Measurements from ENCODE around the gene METRNL. TPM values are rescaled to one million over a fixed set of nuclear protein-coding genes. Genes with fewer than 3 reads are reported as not detected.

The METRNL gene
- polyA plus RNA-seq, 1 donor, result 33.0 TPM

DNA sequence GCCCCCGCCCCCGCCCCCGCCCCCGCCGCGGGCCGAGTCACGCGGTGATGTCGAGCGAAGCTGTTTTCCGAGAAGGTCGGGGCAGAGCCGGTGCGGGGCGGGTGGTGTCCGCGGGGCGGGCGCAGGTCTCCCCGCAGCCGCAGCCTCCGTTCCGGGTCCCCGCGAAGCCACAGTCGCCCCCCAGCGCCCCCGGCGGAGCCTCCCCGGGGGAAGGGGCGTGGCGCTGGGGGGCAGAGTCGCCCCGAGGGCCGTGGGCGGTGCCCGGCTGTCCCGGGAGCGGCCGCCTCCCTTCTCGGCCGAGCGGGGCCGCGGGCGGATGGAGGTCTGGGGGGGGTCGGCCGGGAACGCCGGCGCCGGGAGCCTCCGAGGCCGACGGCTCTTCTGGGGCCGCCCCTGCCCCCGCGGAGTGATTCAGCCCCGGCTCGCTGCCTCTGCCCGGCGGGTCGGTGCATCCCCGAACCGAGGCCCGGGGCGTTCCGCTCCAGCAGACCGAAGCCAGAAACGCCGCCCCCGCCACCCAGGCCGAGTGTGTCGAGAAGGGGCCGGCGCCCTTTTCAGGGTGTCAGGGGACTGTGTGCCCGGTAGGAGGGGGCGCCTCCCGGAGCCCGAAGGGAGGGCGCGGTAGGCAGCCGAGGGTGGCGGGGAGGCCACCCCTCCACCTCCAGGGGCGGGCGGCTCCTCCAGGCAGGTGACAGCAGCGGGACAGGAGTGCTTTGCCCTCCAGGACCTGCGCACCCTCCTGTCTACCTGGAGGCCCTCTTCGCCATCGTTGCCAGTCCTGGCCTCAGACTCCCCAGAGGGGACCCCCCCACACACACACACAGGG is 1.7 kb downstream of the METRNL start:
- no peak for DNase-seq

- DNase-seq, result no peak
These were observed 2.3 kb downstream of the METRNL start for GRCh38 chr17:83081684-83082201.

- no peak for DNase-seq
These were observed 3.0 kb downstream of the METRNL start for GRCh38 chr17:83082424-83082823.

DNA sequence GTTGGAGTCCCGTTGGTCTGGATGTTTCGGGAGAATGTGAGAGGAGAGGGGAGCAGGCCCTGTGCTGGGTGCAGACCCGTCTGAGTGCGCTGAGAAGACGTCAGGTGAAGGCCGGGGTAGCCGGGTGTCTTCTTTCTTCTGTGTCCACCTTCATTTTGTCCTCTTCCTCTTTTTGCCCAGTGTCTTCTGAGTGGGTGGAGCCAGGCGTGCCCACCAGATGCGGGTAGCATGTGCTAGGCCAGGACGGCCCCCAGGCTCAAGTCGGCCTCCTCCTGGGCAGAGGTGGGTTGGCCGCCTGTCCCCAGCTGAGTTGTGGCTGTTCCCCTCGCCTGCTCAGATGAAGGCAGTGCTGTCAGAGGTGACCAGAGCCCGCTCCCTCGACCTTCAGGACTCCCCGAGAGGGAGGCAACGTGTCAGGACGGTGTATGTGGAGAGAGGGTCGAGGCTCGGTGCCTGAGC is 3.5 kb downstream of the METRNL start:
- no peak for DNase-seq

DNA sequence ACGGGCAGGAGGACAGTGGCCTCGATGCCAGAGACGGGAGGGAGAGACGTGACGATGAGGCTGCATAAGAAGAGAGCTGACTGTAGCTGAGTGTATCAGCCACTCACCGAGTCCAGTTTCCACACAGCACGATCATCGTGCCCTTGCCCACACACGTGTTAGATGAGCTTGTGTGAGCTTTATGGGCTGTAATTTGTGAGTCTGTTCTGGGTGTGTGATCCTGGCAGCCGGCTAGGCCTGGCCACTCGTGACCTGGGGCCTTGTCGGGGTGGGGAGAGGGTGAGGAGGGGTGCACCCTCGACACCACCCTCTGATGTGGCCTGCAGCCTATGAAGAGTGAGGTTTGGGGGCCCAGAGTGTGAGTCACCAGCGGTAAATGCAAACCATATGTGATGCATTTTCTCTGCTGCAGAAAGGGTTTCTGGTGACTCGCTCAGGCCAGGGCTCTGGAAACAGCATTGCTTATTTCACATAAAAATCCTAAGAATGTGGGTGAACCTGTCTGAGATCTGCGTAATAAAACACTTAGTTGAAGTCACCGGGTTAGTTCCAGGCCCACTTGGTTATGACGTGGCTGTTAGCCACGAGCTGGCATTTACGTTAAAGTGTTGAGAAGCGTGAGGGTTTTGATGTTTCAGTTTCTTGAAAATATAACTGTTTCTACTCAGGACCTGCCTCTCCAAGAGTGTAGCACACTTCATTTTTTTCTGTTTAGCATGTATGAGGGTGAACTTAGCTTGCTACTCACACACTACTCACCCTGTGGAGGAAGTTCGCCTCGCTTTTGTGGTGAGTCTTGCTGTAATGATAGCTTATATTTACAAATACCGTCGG is 4.2 kb downstream of the METRNL start:
- peak; percentile 83 for DNase-seq

GRCh38 chr17:83084214-83084613 is 4.8 kb downstream of the METRNL start:
- no peak for DNase-seq

DNA sequence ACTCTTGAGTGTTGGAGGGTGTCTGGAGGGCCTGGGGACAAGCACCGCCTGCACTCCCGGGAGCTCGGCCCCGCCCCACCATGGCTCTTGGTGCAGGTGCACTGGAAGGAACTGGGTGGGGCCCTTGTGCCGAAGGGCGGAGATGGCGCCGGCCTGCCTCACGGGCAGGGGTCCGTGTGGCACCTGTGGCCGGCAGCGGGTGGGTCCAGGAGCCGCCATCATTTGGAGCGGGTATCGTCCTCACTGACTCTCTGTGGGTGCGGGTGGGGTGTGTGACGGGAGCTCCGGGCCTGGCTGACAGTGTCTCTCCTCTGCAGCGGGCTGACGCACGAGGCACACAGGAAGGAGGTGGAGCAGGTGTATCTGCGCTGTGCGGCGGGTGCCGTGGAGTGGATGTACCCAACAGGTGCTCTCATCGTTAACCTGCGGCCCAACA is 5.2 kb downstream of the METRNL start:
- no peak for DNase-seq

DNA sequence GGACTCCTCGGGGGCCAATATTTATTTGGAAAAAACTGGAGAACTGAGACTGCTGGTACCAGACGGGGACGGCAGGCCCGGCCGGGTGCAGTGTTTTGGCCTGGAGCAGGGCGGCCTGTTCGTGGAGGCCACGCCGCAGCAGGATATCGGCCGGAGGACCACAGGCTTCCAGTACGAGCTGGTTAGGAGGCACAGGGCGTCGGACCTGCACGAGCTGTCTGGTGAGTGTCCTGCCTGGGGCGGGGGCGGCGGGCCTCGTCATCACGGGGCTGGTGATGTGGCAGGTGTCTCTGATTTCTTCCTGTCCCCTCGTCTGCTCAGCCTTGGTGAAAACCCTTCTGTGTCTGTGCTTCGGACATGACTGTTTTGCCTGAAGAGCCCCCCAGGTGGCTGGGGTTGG is 5.7 kb downstream of the METRNL start:
- no peak for DNase-seq

GRCh38 chr17:83085526-83086198 is 6.3 kb downstream of the METRNL start:
- no peak for DNase-seq

DNA sequence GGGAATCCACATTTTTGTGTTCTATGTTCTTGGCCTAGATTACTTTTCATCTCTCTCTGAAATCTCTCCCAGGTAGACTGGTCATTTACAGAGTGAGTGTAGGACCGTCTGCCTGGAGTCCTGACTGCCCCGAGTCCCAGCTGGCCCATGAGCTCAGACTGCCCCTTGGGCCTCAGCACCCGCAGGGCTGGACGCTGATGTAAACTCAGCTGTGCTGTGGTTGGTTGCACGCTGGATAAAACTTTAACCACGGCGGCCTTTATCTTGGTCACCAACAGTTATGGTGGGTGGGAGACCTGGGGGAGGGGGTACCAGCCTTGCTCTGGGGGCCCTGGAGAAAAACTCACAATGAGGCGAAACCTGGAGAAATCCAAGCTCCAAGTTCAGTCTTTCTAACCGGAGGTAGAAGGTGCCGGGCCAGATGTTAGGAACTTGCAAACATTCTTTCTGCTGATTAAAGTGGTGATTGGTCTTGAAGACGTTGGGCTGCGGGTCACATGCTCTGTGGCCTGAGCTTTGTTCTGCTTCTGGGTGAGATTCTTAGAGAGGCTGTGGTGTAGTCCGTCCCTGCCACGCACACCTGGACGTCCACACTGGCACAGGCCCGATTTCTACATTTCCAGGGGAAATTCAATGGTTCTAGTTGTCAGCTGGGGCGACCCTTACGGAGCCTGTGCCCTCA is 6.9 kb downstream of the METRNL start:
- no peak for DNase-seq

DNA sequence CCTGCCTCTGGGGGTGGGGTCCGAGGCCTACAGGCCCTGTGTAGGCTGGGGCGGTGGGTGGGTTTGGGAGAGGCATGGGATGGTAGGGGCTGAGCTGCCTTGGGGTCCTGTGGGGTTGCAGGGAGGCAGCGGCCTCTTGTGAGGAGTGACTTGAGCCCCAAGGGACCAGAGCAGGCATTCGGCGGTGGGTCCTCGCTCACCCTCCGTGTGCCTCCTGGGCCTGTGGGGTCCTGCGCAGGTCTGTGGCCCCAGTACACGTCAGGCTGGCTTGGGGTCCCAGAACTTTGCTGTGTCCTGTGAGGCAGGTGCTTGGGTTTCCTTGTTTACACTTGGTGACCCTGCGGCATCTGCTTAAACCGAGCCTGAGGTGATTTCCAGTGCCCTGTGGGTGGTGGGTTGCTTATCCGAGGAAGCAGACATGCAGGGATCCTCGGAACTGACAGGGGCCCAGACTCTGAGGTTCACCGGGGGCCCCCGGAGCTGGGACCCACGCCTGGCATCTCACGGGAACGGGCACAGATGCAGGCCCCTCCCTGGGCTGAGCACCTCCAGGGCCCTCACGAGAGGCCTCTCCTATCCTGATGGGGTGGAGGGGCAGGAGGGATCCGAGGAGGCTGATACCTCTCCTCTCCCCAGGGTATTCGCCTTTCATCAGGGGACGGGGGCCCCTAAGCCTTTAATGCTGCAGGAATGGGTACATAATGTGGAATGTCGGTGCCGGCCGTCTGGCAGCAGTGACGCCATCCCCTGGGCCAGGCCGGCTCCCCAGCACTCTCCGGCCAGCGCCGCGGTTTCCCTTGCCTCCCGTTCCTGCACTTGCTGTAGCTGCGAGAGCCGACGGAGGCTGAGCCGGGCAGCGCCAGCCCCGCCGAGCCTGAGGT is 7.7 kb downstream of the METRNL start:
- no peak for DNase-seq

DNA sequence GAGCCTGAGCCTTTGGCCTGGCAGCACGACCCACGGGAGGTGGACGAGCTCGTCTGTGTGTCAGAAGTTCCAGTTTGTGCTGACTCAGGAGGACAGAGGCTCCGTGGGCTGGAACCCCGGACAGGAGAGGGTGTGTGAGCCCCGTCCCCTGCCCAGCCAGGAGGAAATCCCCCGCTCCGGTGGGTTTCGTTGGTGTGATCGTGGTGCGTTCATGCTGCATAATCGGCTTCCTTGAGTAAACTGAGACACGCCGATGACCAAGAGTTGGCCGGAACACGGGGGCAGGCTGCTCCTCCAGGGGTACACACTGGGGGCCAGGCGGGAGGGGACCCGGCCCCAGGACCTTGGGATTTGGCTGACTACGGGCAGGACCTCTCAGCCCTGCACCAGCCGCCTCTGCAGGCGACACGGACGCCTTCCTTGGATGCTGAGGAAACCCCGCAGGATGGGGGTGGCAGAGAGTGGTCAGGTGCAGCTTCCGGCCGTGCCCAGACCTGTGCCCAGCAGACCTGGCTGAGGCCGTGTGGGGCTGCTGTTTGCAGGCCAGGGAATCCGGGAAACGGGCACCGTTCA is 8.5 kb downstream of the METRNL start:
- DNase-seq, result no peak

- no peak for DNase-seq
These were observed 9.0 kb downstream of the METRNL start for GRCh38 chr17:83088451-83088850.

- no peak for DNase-seq
These were observed 9.5 kb downstream of the METRNL start for GRCh38 chr17:83088909-83089308.

DNA sequence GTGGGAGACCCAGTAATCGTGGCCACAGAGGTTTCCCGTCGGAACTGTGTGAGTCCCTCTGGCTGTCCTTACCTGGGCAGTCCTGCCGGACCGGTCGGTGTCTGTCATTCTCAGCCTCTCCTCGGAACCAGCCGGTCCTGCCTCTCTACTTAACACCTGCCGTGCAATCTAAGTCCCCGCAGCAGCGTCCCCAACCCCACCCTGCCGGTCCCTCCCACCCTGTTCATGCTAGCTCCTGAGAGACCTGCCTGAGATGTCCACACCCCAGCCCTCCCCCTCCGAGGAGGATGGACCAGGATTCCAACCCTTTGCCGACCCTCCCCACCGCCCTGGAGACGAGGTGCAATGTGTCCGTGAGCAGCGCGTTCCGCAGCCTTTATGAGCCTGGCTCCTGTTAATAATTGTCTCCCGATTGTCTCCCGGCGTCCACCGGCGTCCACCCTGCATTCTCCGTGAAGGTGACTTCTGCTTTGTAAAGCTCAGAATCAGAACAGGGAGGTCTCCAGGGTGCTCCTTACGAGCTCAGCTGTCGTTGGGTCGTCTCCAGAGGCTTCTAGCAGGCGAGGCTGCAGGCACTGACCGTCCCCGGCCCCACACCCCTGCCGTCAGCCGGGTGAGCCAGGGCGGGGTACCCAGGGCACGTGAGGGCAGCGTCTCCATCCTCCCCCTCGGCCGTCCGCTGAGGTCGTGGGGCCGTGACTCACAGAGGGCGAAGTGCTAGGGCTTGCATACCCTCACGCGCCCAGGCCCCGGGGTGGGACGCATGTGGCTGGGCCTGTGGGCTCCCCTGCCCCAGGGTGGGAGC is 10.1 kb downstream of the METRNL start:
- no peak for DNase-seq

- DNase-seq, result no peak
These were observed 11.2 kb downstream of the METRNL start for GRCh38 chr17:83090444-83091256.

GRCh38 chr17:83091257-83092141 is 12.1 kb downstream of the METRNL start:
- DNase-seq, result no peak

- no peak for DNase-seq
These were observed 12.8 kb downstream of the METRNL start for GRCh38 chr17:83092186-83092585.

All from hindlimb muscle (tissue), 1 donor.